NCI-H146 treated with DMSO at 0.1 percent for 48 hours (cell line): ENCODE results near the gene DNAJC10.
A peak's percentile ranks its signal among the peaks of the same experiment; 100 is the strongest.
"Not testable (repeated sequence)": the region's sequence is repeated elsewhere in the genome, so short reads cannot be mapped to it uniquely, and the experiment has no call there.

Source experiments
- DNase-seq: peaks from one replicate; lab custom pipeline; 2025; ENCODE audit not compliant: unreplicated experiment; lab: John Stamatoyannopoulos, UW

DNAJC10 gene

GRCh38 chr2:182782686-182783085, 66.6 kb downstream of the DNAJC10 start:
- DNase-seq = not testable (repeated sequence)

GRCh38 chr2:182784058-182784706, 68.1 kb downstream of the DNAJC10 start:
- DNase-seq = no peak

- no peak for DNase-seq
These were observed 68.7 kb downstream of the DNAJC10 start for GRCh38 chr2:182784777-182785176.

- no peak for DNase-seq
These were observed 76.4 kb downstream of the DNAJC10 start for GRCh38 chr2:182792441-182792840.

- DNase-seq = no peak
These were observed 82.7 kb downstream of the DNAJC10 start for GRCh38 chr2:182798736-182799135.

GRCh38 chr2:182804128-182804527, 88.1 kb downstream of the DNAJC10 start:
- no peak for DNase-seq

- DNase-seq = no peak
These were observed 91.3 kb downstream of the DNAJC10 start for GRCh38 chr2:182807319-182807718.

GRCh38 chr2:182810087-182810486, 94.0 kb downstream of the DNAJC10 start:
- no peak for DNase-seq

- DNase-seq = no peak
These were observed 98.3 kb downstream of the DNAJC10 start for GRCh38 chr2:182814380-182814779.

- DNase-seq = no peak
These were observed 98.7 kb downstream of the DNAJC10 start for GRCh38 chr2:182814804-182815203.

GRCh38 chr2:182816866-182817265, 100.8 kb downstream of the DNAJC10 start:
- DNase-seq = no peak

GRCh38 chr2:182817558-182817957, 101.5 kb downstream of the DNAJC10 start:
- DNase-seq = no peak

- DNase-seq = no peak
These were observed 102.4 kb downstream of the DNAJC10 start for GRCh38 chr2:182818501-182818900.

GRCh38 chr2:182818925-182819324, 102.9 kb downstream of the DNAJC10 start:
- no peak for DNase-seq

- no peak for DNase-seq
These were observed 103.4 kb downstream of the DNAJC10 start for GRCh38 chr2:182819412-182819811.

- no peak for DNase-seq
These were observed 105.1 kb downstream of the DNAJC10 start for GRCh38 chr2:182821182-182821581.

GRCh38 chr2:182822733-182823132, 106.7 kb downstream of the DNAJC10 start:
- no peak for DNase-seq

- peak; percentile 16 for DNase-seq
These were observed 108.2 kb downstream of the DNAJC10 start for GRCh38 chr2:182824056-182824766.

- DNase-seq = no peak
These were observed 108.7 kb downstream of the DNAJC10 start for GRCh38 chr2:182824767-182825158.

- no peak for DNase-seq
These were observed 110.0 kb downstream of the DNAJC10 start for GRCh38 chr2:182826064-182826463.

GRCh38 chr2:182826496-182826895, 110.4 kb downstream of the DNAJC10 start:
- DNase-seq = no peak

- no peak for DNase-seq
These were observed 111.3 kb downstream of the DNAJC10 start for GRCh38 chr2:182827182-182827879.
